HL-60/S4 (cell line): ENCODE results near the gene HOXA10.

Experiments used
- in situ Hi-C: fragments of 300-500 bp; cut with MboI; formaldehyde crosslinking; loops from 2 replicates; pipeline ENCODE4 v1.14.3; 2022; ENCODE audit warnings: low sequenced_read_pairs

The HOXA10 gene

DNA sequence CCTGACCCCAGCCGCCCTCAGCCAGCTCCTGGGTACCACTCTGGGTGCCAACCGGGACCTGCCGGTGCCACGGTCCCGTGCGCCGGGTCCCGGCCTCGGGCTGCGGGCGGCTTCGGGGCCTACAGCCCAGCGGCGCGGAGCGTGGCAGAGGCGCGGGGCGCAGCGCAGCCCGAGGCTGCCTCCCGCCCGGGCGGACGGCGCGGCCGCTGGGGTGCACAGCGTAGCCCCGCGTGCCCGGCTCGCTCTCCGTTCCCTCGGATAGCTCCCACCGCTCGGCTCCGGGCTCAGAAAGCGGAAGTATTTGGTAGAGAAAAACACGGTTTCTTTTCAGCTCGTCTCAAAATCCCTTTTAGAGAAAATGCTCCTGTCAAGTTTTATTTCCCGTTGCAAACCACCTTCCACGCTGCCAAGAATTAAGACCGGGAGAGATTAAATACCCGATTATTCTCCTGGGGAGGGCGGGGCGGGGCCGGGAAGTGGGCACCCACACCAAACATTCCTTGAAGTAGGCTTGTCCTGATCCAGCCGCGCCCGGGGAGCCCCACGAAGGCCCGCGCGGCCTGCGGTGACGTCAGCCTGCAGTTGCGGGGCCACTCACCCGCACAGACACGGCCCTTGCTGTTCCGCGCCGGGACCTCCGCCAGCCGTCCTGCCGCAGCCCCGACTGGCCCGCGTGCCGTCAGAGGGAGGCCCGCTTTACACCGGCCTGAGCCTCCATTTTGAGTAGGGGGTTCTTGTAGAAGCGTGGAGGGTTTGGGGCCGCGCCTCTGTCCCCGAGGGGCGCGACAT is 18.6 kb upstream of the HOXA10 start:
- in situ Hi-C loops = no loop called here

- in situ Hi-C loops = no loop called here
These were observed 17.9 kb upstream of the HOXA10 start for GRCh38 chr7:27191833-27192545.

- in situ Hi-C loops = no loop called here
These were observed 17.1 kb upstream of the HOXA10 start for GRCh38 chr7:27191161-27191731.

GRCh38 chr7:27189997-27190748 is 16.1 kb upstream of the HOXA10 start:
- in situ Hi-C loops = no loop called here

- in situ Hi-C loops = no loop called here
These were observed 15.3 kb upstream of the HOXA10 start for GRCh38 chr7:27189295-27189996.

DNA sequence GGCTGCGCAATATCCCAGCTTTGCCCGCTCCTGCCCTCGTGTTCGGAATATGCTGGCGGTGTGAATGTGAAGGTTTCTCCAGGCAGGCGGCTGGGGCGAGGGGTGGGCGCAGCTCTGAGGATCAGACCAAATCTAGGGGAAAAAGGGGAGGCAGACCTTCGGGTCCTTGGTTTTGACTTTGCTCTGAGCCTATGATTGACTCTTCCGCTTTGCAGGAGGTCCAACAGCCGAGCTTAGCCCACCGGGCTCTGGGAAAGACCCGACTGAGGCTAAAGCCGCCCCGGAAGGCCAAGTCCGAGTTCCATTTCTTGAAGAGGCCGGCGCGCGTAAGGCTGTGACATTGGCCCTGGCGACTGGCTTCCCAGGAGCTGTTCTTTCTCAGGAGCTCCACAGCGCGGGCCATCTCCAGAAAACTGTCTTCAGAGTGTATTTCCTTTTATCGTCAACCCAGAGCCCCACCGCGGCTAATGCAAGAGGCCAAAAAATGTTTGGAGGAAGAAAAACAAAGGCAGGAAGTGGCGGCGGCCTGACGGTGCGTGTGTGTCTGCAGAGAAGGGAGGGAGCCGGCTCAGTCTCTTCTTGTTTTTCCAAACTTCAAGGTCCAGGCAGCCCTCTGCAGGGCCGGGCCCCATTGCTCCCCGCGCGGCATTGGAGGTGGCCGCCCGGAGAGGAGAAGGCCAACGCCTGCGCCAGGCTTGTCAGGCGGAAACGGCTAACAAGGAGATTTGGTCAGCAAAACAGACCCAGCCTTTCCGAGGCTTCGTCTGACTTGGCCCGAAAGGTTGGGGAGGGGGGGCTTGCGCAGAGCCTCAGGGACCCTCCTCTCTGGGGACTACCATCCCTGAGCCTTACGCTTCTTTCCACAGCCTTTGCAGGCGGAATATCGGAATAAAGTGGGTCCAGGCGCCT is 14.5 kb upstream of the HOXA10 start:
- in situ Hi-C loops = no loop called here

DNA sequence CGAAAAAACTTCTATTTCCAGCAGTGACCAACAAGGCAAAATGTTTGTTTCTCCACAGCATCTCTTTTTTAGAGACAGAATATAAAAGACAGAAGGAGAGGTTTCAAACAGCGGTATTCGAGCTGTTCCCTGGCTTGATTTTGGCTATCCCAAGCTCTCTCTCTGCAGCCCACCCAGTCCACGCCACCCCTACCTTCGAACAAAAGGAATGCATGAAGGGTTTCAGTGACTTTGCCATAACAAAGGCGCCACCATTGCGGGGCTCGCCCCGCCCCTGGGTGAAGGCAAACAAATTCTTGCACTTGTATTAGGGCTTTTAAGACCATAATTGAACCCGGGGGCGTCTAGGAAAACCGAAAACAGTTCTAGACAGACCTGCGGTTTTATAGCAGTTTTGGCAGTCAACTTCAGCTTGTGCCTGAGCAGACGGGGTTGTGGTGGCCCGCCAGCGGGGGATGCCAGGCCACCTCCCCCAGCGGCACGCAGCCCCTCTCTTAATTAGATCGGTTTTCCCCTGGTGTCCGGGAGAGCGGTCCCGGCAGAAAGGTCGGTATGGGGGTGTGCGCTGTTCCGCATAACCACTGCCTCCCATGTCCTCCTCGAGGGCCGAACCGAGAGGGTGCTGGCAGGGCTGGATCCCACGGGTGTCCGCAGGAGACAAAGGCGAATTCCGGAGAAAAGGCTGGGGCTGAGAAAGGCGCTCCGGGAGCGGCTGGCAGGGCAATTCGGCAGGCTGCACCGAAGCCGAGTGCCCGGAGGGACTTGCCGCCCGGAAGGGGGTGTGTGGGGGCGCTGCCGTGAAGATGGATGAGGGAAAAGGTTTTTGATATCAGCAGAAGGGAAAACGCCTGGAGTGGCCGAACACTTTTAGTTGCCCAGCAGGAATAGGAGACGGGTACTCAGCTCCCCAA is 13.6 kb upstream of the HOXA10 start:
- in situ Hi-C loops = no loop called here

DNA sequence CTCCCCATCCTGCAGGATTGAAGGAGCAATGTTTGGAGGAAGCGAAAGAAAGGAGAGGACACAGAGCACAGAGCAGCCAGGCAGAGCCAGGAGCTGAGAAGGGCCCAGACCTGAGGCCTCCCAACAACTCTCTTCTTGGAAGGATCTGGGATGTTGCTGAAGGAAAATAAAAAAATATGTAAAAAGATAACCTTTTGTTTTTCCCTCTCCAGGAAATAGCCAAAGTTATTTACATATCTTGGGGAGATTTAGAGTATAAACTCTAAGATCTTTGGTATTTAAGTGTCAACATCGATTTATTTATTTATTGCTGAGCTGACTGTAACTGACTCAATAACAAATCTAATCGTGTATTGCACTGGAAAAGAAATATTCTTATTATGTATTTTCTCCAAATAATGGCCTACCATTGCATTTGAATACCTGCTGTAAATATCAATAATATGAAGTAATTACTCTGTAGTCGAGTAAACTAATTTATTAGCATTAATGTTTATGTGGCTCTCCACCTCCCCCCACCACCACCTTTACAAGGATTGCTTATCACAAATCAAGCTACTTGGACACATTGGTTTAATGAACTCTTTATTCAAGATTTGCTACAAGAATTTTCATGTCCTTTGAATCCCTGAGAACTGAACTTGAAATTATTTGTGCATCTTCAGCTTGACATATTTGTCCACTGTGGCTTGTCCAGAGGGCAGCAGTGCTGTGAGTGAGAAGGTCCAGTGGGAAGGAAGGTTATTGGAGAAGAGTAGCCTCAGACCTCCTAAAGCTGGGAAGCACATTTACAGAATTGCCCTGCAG is 12.8 kb upstream of the HOXA10 start:
- in situ Hi-C loops = no loop called here

DNA sequence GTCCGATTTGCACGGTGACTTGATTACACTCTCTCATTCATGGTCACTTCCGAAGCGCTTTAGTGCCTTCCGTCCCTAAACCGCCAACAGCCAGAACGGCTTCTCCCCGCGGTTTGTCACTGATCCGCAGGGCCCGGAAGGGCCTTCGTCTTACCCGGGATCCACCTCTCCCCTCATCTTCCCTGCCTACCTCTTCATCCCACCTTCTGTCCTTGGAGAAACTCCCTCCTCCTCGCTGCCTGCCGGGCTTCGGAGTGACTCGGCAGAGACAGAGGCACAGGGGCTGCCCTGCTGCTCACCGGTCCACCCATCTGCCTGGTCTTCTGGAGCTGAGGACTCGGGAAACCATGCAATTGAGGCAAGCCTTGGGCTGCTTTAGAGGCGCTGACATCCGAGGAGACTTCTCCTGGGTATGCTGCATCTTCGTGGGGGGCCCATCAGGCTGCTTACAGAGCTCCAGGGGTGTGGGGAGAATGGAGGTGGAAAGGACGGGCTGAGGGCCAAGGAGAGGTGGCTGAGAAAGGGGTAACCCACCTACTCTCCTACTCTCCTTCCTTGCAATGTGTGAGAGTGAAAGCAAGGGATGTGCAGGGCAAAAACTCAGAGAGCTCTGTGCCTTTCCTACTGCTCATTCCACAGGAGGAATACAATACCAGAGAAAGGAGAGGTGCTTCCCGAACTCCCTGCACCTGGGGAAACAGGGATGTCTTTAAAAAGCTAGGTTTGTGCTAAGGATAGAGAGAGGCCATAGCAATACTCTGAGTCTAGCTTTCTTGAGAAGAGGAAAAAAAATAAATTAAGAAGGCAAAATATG is 11.9 kb upstream of the HOXA10 start:
- in situ Hi-C loops = no loop called here

DNA sequence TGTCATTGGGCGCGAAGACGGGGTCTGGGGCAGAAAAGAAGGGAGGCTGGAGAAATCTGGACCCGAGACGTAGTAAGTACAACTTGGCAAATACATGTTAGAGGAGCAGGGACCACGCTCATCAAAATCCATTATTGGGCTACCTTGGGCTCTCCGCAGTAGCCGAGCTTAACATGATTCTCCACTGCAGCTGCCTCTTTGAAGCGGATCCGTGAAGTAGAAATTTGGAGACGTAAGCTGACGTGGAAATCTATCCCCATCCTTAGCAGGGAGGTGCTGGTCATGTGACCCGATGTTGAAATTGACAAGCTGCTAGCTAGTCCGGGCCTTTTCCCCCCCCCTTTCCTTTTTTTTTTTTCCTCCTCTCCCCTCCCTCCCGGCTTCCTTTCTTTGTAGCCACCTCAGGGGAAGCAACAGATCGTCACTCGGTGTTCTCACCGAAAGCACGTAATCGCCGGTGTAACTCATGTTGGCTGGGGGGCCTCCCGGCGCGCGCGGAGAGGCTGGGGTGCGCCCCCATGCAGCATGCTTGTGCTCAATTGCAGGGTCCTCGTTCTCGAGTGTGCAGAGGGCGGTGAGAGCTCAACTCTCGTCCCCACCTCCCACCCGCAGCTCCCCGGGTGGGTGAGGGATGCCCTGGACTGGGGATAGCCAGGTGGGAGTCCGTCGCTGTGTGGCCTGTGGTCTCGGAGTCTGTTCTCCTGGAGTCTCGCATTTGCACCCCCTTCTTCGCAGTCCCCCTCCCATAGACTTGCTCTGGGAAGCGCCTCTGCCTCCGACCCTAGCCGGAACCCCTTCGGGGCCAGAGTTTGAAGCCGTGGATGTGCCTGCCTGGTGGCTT is 11.1 kb upstream of the HOXA10 start, which contains the start of gene HOXA11:
Gene HOXA11 (minus strand): TSS at position 220 of the 841 bp plus-strand sequence. CDS start 88 bp downstream, at position 132.
- in situ Hi-C loops = no loop called here

DNA sequence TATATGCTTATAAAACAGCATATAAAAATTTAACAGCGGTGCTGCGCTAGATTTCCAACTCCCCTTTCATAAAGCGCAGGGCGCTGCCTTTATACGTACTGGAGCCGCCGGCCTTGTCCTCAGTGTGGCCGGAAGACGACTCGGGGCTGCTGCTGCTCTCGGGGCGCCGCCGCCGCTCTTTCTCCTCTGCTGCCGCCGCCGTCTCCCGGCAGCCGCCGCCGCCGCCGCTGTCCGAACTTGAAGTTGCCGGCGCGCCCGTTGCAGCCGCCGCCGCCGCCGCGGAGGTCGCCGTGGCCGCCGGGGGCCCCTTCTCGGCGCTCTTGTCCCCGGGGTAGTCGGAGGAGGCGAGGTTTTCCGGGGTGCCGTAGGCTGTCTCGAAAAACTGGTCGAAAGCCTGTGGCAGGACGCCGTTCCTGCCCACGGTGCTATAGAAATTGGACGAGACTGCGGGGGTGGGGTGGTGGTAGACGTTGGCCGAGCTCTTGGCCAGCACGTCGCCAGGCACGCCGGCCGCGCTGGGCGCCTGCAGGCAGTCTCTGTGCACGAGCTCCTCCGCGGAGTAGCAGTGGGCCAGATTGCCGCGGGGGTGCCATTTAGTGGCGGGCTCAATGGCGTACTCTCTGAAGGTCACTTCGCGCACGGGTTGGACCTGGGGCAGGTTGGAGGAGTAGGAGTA is 10.4 kb upstream of the HOXA10 start:
- in situ Hi-C loops = no loop called here

GRCh38 chr7:27183682-27184336 is 9.7 kb upstream of the HOXA10 start:
- in situ Hi-C loops = no loop called here

- in situ Hi-C loops = no loop called here
These were observed 9.0 kb upstream of the HOXA10 start for GRCh38 chr7:27182861-27183681.

- in situ Hi-C loops = no loop called here
These were observed 8.2 kb upstream of the HOXA10 start for GRCh38 chr7:27182285-27182841.
